ENCODE data around the gene TMSB4X.

GRCh38 chrX:12988797-12989196, 13.9 kb downstream of the TMSB4X start:
- no peak for TF ChIP-seq CTCF (IDR thresholded peaks at IDR 0.05; ENCODE audit: low read depth, low read length, poor library complexity, severe bottlenecking)
- TF ChIP-seq EZH2phosphoT487 (IDR thresholded peaks at IDR 0.05; ENCODE audit: borderline replicate concordance, low read length) = no peak
